HepG2 (cell line): ENCODE data around the gene ADAM22. TPM values are rescaled to one million over a fixed set of nuclear protein-coding genes. Genes with fewer than 3 reads are reported as not detected.

ENCODE experiments used
- ATAC-seq: fragments of 200-7000 bp; cut with Tn5 transposase; 3 replicates; pipeline ENCODE4 v1.9.1; 2020; ENCODE audit warnings: mild to moderate bottlenecking, moderate library complexity
- BruUV-seq: library from RNA; stranded (reverse); fragments of 400-500 nt; replicated peaks from 2 replicates; lab custom pipeline; 2021; lab: Mats Ljungman, UMichigan
- CTCF ChIA-PET: fragments of 300-600 bp; formaldehyde crosslinking; extraction: SDS; loops from one replicate; lab custom pipeline; 2021; ENCODE audit warnings: low total read pairs, inconsistent platforms, low intra/inter-chr PET ratio; lab: Yijun Ruan, JAX
- POLR2A ChIA-PET: fragments of 350-600 bp; sonication (Branson Sonifier 250); formaldehyde crosslinking; loops from one replicate; lab custom pipeline; 2020; ENCODE audit warnings: antibody characterized with exemption, inconsistent platforms; lab: Yijun Ruan, JAX
- DNase-seq: peaks from one replicate; pipeline ENCODE4 v3.0.0-alpha.2; 2015; ENCODE audit warnings: low spot score
- FAIRE-seq: peaks from 3 replicates; lab custom pipeline; 2011; peaks lifted over from hg19 to GRCh38; lab: Jason Lieb, UNC
- H2AFZ ChIP-seq: one replicate; pipeline ENCODE4 v1.6.1; 2011; ENCODE audit warnings: low read length, inconsistent platforms
- H3K27ac ChIP-seq: fragments of 300-600 bp; 3 replicates; pipeline ENCODE4 v1.8.0; 2011; ENCODE audit warnings: mixed run types, mild to moderate bottlenecking, mixed read lengths, low read length, inconsistent platforms; ENCODE audit not compliant: insufficient read depth; ENCODE audit errors: extremely low read length
- H3K27me3 ChIP-seq, 2 experiments: fragments of 200-600 bp in 1 of 2; 2 replicates in 1 of 2; 3 replicates in 1 of 2; pipeline versions ENCODE4 v1.6.0 to v1.8.0; 2011; ENCODE audit warnings: low read length in 2 of 2, mild to moderate bottlenecking in 2 of 2, moderate library complexity in 2 of 2, inconsistent platforms in 1 of 2; ENCODE audit not compliant: insufficient read depth in 2 of 2, control insufficient read depth in 1 of 2
- H3K36me3 ChIP-seq, 2 experiments: fragments of 200-600 bp in 1 of 2; replicated peaks in 1 of 2; 2 replicates in 1 of 2; 3 replicates in 1 of 2; pipeline versions ENCODE4 v1.5.1 to v1.8.0; 2011; ENCODE audit warnings: low read length in 2 of 2, inconsistent platforms in 1 of 2; ENCODE audit not compliant: insufficient read depth in 2 of 2, control insufficient read depth in 1 of 2
- H3K4me1 ChIP-seq: 2 replicates; pipeline ENCODE4 v1.5.1; 2012; ENCODE audit warnings: low read length, inconsistent platforms; ENCODE audit not compliant: insufficient read depth
- H3K4me2 ChIP-seq: 2 replicates; pipeline ENCODE4 v1.6.0; 2011; ENCODE audit warnings: low read depth, low read length, inconsistent platforms
- H3K4me3 ChIP-seq, 3 experiments: fragments of 200-600 bp in 1 of 3; sonication (generic), shearing (Covaris generic) in 1 of 3; replicated peaks in 1 of 3; 2 replicates each; pipeline ENCODE4 v1.5.1; 2011 to 2016; ENCODE audit warnings: low read length in 3 of 3, inconsistent platforms in 2 of 3, low read depth in 2 of 3, mild to moderate bottlenecking in 2 of 3, control low read depth in 1 of 3, mixed read lengths in 1 of 3; ENCODE audit not compliant: insufficient read depth in 1 of 3
- H3K79me2 ChIP-seq: one replicate; pipeline ENCODE4 v1.6.1; 2011; ENCODE audit warnings: low read length, inconsistent platforms; ENCODE audit not compliant: insufficient read depth
- H3K9ac ChIP-seq: 2 replicates; pipeline ENCODE4 v1.6.0; 2011; ENCODE audit warnings: mild to moderate bottlenecking, low read depth, low read length, inconsistent platforms; ENCODE audit not compliant: insufficient read depth
- H3K9me3 ChIP-seq: 2 replicates; pipeline ENCODE4 v1.5.1; 2012; ENCODE audit warnings: mild to moderate bottlenecking, low read length
- H4K20me1 ChIP-seq: 2 replicates; pipeline ENCODE4 v1.6.0; 2011; ENCODE audit warnings: inconsistent platforms, mild to moderate bottlenecking, low read length, moderate library complexity; ENCODE audit not compliant: insufficient read depth
- BCL6 ChIP-seq: IDR thresholded peaks from 2 replicates; pipeline ENCODE4 v1.6.1; 2016; ENCODE audit warnings: missing genetic modification reagents, missing compliant biosample characterization
- CREB1 ChIP-seq, 2 experiments: fragments of 450-650 bp in 1 of 2; IDR thresholded peaks; 2 replicates each; pipeline ENCODE4 v1.6.1; 2016 to 2017; ENCODE audit warnings: control low read depth in 1 of 2, mild to moderate bottlenecking in 1 of 2, missing compliant biosample characterization in 1 of 2, missing genetic modification characterization in 1 of 2
- KLF12 ChIP-seq: sonication (generic); formaldehyde crosslinking; IDR thresholded peaks from 2 replicates; pipeline ENCODE4 v1.4.0; 2020; ENCODE audit warnings: missing genetic modification reagents, borderline replicate concordance
- WGBS: methylation state at CpG from one replicate; pipeline ENCODE4 v1.1.6; 2017; ENCODE audit warnings: low lambda C conversion rate; 5-methylcytosine and 5-hydroxymethylcytosine counted together
- in situ Hi-C: cut with HindIII; loops from 2 replicates; pipeline ENCODE4 v1.10.0; 2017; ENCODE audit warnings: low pct_unique_long_range_greater_than_20kb; ENCODE audit not compliant: extremely low pct_ligation_motif_present
- intact Hi-C: fragments of 100-400 bp; cut with micrococcal nuclease; formaldehyde crosslinking; loops from one replicate; pipeline ENCODE4 v1.10.0; 2022; ENCODE audit not compliant: unreplicated experiment
- polyA plus RNA-seq, 8 experiments: library from polyadenylated mRNA; depleted of rRNA in 3 of 8; stranded (reverse) in 7 of 8; unstranded in 1 of 8; fragments of >200 nt; fragmentation: Illumina TruSeq in 4 of 8; extraction: Trizol in 4 of 8; gene quantifications; 2 replicates each; pipeline versions ENCODE4 v1.2.1 to v1.2.3, GENCODE V29; 2011 to 2016; ENCODE audit warnings: low read depth in 4 of 8, missing spikeins in 1 of 8, mixed read lengths in 1 of 8; ENCODE audit not compliant: insufficient read depth in 1 of 8
- total RNA-seq, 5 experiments: library from RNA; depleted of rRNA; stranded (reverse); fragments of >200 nt; fragmentation: Illumina TruSeq; extraction: Trizol; gene quantifications; 2 replicates each; pipeline ENCODE4 v1.2.3, GENCODE V29; 2016; ENCODE audit warnings: low read depth in 1 of 5
- TF ChIP-seq, protein P1 (sequence below), 2 experiments: sonication (generic) in 1 of 2; formaldehyde crosslinking in 1 of 2; IDR thresholded peaks; 2 replicates each; pipeline versions ENCODE4 v1.6.1 to v1.9.0; 2014 to 2022; ENCODE audit warnings: antibody characterized with exemption in 1 of 2, borderline replicate concordance in 1 of 2, inconsistent platforms in 1 of 2, low read depth in 1 of 2, missing genetic modification reagents in 1 of 2
- TF ChIP-seq, protein P2 (sequence below): sonication (generic); formaldehyde crosslinking; conservative IDR thresholded peaks from 2 replicates; pipeline ENCODE4 v1.8.0; 2022; ENCODE audit warnings: low read depth, missing genetic modification reagents
- TF ChIP-seq, protein P3 (sequence below): sonication (generic); formaldehyde crosslinking; IDR thresholded peaks from 2 replicates; pipeline ENCODE4 v1.5.0; 2020; ENCODE audit warnings: mild to moderate bottlenecking, missing genetic modification reagents
- TF ChIP-seq, protein P4 (sequence below): sonication (generic); formaldehyde crosslinking; IDR thresholded peaks from 2 replicates; pipeline ENCODE4 v1.8.1; 2022; ENCODE audit warnings: low read depth, mild to moderate bottlenecking, missing genetic modification reagents

Gene ADAM22
- total and polyA plus RNA-seq, 2 of the 13 experiments (the other 11 are each of a cell fraction or from before 2014, with no cell fraction given), result 1.9 to 6.7 TPM

DNA sequence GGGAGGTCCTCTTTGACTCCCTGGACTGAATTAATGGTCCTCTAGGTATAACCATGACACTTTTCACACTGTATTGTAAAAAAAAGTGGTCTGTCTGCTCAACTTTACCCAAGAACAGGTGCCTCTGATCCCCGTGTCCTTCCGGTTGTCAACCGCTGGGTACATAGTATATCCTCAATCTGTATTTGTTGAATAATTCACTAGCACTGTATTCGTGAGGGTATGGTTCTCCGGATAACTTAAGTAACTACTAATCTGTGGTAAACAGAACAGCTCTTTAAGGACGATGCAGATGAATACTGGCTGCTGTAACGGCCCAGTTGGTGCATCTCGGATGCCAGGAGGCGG is 472 bp upstream of the ADAM22 start:
- no peaks in the 10 kb centered on the region for H3K79me2 ChIP-seq
- H3K4me1 ChIP-seq, result peaks cover 24% of the 10 kb centered on the region
- peak overlapping the region; percentile 64 to 77 (median 70) for H3K4me3 ChIP-seq
- in situ Hi-C loops (no loop called here), intact Hi-C loops (loop anchor here (10.0 kb wide), 1 partner anchor 231 kb away; no protein-coding TSS in a partner anchor)
- CTCF ChIA-PET, result no interaction called here
- BruUV-seq, result no TSS peak
- H3K4me2 ChIP-seq, result peak overlapping the region; percentile 81
- FAIRE-seq (no peak), DNase-seq (no peak), ATAC-seq (no peak)
- no peak overlapping the region for H3K27ac ChIP-seq
- POLR2A ChIA-PET, result interaction anchor here (0.6 kb wide), 1 partner anchor 29 kb away, joined by 3 read pairs; no protein-coding TSS in a partner anchor
- WGBS, result 4% methylated on average over 7 of the region's 9 CpGs
- H3K36me3 ChIP-seq, result no peaks in the 10 kb centered on the region
- peak overlapping the region; percentile 7; the same call in 1 of the 2 replicates for H3K9ac ChIP-seq
- H3K27me3 ChIP-seq, result no peaks in the 10 kb centered on the region; a peak in 1 of 5 replicates
- no peaks in the 10 kb centered on the region for H4K20me1 ChIP-seq
- H3K9me3 ChIP-seq, result no peaks in the 10 kb centered on the region
- peak overlapping the region; percentile 83 for H2AFZ ChIP-seq
- TF ChIP-seq, protein P1, sequence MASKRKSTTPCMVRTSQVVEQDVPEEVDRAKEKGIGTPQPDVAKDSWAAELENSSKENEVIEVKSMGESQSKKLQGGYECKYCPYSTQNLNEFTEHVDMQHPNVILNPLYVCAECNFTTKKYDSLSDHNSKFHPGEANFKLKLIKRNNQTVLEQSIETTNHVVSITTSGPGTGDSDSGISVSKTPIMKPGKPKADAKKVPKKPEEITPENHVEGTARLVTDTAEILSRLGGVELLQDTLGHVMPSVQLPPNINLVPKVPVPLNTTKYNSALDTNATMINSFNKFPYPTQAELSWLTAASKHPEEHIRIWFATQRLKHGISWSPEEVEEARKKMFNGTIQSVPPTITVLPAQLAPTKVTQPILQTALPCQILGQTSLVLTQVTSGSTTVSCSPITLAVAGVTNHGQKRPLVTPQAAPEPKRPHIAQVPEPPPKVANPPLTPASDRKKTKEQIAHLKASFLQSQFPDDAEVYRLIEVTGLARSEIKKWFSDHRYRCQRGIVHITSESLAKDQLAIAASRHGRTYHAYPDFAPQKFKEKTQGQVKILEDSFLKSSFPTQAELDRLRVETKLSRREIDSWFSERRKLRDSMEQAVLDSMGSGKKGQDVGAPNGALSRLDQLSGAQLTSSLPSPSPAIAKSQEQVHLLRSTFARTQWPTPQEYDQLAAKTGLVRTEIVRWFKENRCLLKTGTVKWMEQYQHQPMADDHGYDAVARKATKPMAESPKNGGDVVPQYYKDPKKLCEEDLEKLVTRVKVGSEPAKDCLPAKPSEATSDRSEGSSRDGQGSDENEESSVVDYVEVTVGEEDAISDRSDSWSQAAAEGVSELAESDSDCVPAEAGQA (IDR thresholded peaks at IDR 0.05; ENCODE audit: low read depth), result no peak
- TF ChIP-seq, protein P1 (CRISPR knock-in tag; IDR thresholded peaks at IDR 0.05; ENCODE audit: borderline replicate concordance), result peak; percentile 2; the same call in 1 of the 2 replicates
- TF ChIP-seq KLF12, result 0 out of 2 replicates have a peak, but pooled peaks have one; percentile 6
- TF ChIP-seq, protein P2, sequence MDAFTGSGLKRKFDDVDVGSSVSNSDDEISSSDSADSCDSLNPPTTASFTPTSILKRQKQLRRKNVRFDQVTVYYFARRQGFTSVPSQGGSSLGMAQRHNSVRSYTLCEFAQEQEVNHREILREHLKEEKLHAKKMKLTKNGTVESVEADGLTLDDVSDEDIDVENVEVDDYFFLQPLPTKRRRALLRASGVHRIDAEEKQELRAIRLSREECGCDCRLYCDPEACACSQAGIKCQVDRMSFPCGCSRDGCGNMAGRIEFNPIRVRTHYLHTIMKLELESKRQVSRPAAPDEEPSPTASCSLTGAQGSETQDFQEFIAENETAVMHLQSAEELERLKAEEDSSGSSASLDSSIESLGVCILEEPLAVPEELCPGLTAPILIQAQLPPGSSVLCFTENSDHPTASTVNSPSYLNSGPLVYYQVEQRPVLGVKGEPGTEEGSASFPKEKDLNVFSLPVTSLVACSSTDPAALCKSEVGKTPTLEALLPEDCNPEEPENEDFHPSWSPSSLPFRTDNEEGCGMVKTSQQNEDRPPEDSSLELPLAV (CRISPR knock-in tag), result no peak
- TF ChIP-seq, protein P3, sequence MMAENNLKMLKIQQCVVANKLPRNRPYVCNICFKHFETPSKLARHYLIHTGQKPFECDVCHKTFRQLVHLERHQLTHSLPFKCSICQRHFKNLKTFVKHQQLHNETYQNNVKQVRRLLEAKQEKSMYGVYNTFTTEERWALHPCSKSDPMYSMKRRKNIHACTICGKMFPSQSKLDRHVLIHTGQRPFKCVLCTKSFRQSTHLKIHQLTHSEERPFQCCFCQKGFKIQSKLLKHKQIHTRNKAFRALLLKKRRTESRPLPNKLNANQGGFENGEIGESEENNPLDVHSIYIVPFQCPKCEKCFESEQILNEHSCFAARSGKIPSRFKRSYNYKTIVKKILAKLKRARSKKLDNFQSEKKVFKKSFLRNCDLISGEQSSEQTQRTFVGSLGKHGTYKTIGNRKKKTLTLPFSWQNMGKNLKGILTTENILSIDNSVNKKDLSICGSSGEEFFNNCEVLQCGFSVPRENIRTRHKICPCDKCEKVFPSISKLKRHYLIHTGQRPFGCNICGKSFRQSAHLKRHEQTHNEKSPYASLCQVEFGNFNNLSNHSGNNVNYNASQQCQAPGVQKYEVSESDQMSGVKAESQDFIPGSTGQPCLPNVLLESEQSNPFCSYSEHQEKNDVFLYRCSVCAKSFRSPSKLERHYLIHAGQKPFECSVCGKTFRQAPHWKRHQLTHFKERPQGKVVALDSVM (CRISPR knock-in tag), result peak; percentile 9; the same call in 1 of the 2 replicates
- no peak for TF ChIP-seq CREB1 (IDR thresholded peaks at IDR 0.05)
- TF ChIP-seq CREB1 (CRISPR knock-in tag; IDR thresholded peaks at IDR 0.05), result 0 out of 2 replicates have a peak, but pooled peaks have one; percentile 13
- TF ChIP-seq BCL6 (CRISPR knock-in tag), result 0 out of 2 replicates have a peak, but pooled peaks have one; percentile 2
- TF ChIP-seq, protein P4, sequence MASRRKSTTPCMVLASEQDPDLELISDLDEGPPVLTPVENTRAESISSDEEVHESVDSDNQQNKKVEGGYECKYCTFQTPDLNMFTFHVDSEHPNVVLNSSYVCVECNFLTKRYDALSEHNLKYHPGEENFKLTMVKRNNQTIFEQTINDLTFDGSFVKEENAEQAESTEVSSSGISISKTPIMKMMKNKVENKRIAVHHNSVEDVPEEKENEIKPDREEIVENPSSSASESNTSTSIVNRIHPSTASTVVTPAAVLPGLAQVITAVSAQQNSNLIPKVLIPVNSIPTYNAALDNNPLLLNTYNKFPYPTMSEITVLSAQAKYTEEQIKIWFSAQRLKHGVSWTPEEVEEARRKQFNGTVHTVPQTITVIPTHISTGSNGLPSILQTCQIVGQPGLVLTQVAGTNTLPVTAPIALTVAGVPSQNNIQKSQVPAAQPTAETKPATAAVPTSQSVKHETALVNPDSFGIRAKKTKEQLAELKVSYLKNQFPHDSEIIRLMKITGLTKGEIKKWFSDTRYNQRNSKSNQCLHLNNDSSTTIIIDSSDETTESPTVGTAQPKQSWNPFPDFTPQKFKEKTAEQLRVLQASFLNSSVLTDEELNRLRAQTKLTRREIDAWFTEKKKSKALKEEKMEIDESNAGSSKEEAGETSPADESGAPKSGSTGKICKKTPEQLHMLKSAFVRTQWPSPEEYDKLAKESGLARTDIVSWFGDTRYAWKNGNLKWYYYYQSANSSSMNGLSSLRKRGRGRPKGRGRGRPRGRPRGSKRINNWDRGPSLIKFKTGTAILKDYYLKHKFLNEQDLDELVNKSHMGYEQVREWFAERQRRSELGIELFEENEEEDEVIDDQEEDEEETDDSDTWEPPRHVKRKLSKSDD (CRISPR knock-in tag), result no peak
